HG03460 (cell line): ENCODE data around the gene KIRREL2.
"Not testable (repeated sequence)": the region's sequence is repeated elsewhere in the genome, so short reads cannot be mapped to it uniquely, and the experiment has no call there.

Source experiments
- ATAC-seq: cut with Tn5 transposase; IDR thresholded peaks from one replicate; pipeline ENCODE4 v1.9.1; 2021; ENCODE audit not compliant: unreplicated experiment

The KIRREL2 gene

GRCh38 chr19:35895911-35896642, 39.4 kb downstream of the KIRREL2 start:
- ATAC-seq: no peak

GRCh38 chr19:35896643-35897040, 39.9 kb downstream of the KIRREL2 start:
- ATAC-seq: no peak

GRCh38 chr19:35897706-35898451, 41.2 kb downstream of the KIRREL2 start:
- no peak for ATAC-seq

DNA sequence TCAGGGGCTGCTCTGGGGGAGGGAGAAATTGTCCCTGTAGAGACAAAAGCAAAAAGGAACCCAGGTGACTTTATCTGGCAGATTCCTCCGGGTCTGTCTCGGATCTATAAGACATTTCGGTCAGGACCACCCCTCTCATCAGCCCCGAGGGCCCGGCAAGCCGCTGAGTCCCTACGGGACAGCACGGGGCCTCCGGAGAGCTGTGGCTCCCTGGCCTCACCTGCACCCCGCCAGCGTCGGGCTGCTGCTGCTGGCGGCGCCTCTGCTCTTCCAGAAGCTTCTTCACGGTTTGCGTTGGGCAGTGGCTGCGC, 41.7 kb downstream of the KIRREL2 start:
- ATAC-seq: no peak

- ATAC-seq: peak; percentile 39
Observed at GRCh38 chr19:35899547-35900214, 43.0 kb downstream of the KIRREL2 start.

DNA sequence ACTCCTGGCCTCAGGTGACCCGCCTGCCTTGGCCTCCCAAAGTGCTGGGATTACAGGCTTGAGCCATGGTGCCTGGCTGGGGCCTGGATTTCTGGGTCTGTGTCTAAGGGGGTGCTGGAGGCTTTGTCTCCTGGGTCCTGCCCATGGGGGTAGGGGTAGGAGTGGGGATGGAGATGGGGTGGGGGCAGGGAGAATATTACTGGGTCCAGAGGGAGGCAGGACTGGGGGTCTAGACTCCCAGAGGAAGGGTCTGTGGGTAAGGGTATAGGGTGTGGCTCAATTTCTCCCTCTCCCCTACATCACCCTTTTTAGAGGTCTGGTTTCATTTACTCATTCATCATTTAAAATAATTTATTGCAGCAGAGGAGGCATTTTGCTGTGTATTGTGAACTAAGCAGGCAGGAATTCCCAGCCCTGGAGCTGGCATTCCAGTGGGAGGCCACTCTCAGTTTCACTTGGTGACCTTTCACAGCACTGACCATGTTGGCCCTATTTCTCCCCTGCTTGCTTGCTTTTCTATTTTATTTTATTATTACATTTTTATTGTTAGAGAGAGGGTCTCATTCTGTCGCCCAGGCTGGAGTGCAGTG, 44.4 kb downstream of the KIRREL2 start:
- no peak for ATAC-seq

GRCh38 chr19:35901854-35902661, 45.3 kb downstream of the KIRREL2 start, which contains the start of gene HCST:
HCST (plus strand) TSS chr19:35902529; CDS start chr19:35902594, 65 bp downstream.
- ATAC-seq: no peak

DNA sequence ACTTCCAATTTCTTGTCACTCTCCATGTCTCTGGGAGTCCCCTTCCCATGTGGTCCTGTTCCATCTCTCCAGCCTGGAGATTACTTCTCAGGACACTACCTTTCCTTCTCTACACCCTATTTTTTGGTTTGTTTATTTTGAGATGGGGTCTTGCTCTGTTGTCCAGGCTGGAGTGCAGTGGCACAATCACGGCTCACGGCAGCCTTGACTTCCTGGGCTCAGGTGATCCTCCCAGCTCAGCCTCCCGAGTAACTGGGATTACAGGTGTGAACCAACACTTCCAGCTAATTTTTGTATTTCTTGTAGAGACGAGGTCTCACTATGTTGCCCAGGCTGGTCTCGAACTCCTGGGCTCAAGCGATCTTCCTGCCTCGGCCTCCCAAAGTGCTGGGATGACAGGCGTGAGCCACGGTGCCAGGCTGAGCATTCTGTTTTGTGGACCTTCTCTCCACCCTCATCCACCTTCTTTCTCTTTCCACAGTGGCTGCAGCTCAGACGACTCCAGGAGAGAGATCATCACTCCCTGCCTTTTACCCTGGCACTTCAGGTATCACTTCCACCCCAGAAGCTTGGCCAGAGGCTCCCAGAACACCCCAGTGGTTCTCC, 46.3 kb downstream of the KIRREL2 start:
- no peak for ATAC-seq

DNA sequence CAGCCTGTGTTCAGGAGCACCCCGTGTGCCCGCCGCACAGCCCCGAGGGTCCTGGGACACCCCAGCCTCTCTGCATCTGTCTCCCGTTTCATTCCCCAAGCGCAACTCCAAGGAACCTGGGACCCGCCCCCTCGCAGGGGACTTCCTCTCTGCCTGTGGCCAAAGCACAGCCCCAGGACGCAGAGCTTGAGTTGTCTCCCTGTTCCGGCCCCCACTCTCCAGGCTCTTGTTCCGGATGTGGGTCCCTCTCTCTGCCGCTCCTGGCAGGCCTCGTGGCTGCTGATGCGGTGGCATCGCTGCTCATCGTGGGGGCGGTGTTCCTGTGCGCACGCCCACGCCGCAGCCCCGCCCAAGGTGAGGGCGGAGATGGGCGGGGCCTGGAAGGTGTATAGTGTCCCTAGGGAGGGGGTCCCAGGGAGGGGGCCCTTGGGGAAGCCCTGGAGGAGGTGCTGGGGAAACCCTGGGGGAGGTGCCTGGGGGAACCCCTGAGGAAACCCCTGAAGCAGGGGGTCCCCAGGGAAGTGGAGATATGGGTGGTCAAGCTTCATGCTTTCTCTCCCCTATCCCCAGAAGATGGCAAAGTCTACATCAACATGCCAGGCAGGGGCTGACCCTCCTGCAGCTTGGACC, 47.0 kb downstream of the KIRREL2 start:
- peak; percentile 43 for ATAC-seq

GRCh38 chr19:35904311-35905068, 47.8 kb downstream of the KIRREL2 start:
- ATAC-seq: no peak

DNA sequence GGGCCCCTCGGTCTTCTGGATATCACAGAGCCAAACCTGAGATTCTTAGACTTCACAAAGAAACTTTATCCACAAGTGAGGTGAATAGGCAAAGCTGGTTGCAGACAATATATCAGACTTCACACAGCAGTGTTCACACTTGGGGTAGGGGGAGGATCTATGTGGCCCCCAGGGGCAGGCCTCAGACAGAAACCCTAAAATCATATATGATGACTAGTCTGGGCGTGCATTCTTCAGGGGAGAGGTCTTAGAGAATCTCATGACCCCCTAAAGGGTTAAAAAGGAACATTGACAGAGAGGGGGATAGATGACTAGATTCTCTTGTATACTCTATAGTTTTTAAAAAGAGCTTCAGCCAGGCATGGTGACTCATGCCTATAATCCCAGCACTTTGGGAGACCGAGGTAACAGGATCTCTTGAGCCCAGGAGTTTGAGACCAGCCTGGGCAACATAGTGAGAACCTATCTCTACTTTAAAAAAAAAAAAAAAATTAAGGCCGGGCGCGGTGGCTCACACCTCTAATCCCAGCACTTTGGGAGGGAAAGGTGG, 48.5 kb downstream of the KIRREL2 start:
- no peak for ATAC-seq

DNA sequence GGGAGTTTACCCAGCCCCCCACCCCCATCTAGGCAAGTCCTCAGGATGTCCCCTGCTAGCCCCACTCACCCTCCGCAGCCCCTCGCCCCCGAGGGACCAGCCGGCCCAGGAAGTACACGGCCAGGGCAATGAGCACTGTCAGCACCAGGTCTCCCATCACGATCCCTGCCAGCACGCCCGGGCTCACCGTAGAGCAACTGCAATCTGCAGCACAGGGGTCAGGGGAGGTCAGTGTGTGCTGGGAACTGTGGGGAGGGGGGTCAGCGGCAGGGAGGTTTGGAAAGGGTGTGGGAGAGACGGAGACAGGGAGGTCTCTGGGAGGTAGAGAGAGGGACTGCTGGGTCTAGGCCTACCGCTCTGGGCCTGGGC, 50.6 kb downstream of the KIRREL2 start:
- no peak for ATAC-seq

DNA sequence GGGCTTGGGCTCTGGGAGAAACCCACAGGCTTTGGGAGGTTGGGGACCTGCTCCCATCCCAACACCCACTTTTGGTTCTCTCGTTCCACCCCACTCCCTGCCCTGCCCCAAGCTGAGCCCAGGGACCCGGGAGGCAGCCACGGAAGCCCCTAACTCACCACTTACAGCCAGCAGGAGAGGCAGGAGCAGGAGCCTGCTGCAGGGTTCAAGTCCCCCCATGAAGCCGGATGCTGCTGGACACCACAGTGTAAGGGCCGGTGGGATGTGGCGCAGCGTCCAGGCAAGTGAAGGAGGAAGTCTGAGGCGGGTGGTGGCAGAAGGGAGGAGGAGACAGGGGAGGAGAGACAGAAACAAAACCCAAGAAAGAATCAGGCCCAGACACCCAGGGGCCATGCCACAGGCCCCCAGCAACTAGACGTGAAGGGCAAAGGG, 51.3 kb downstream of the KIRREL2 start, which contains the start of gene TYROBP:
TYROBP (minus strand) TSS at position 286 of the 432 bp plus-strand sequence; CDS start at position 219, 67 bp downstream.
- no peak for ATAC-seq

GRCh38 chr19:35908973-35909683, 52.4 kb downstream of the KIRREL2 start:
- peak; percentile 46 for ATAC-seq

DNA sequence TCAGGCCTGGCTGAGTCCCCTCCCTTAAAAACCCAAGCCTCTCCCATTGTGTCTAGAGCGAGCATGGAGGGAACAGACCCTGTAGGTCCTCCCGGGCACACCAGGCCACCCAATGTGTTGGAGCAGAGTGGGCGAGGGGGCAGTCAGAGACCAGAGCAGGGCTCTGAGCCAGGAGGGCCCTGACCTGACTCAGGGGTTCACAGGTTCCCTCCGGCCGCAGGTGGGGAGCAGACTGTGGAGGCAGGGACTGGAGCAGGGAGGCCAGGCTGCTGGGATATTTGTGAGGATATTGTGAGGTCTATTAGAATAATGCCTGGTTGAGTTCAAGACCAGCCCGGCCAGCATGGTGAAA, 52.9 kb downstream of the KIRREL2 start:
- no peak for ATAC-seq

DNA sequence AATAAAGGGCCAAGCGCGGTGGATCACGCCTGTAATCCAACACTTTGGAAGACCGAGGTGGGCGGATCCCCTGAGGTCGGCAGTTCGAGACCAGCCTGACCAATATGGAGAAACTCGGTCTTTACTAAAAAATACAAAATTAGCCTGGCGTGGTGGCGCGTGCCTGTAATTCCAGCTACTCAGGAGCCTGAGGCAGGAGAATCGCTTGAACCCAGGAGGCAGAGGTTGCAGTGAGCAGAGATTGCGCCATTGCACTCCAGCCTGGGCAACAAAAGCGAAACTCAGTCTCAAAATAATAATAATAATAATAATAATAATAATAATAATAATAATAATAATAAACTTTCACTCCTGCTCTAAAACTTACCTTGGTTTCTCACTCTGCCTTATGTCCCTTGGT, 53.6 kb downstream of the KIRREL2 start:
- ATAC-seq: not testable (repeated sequence)

DNA sequence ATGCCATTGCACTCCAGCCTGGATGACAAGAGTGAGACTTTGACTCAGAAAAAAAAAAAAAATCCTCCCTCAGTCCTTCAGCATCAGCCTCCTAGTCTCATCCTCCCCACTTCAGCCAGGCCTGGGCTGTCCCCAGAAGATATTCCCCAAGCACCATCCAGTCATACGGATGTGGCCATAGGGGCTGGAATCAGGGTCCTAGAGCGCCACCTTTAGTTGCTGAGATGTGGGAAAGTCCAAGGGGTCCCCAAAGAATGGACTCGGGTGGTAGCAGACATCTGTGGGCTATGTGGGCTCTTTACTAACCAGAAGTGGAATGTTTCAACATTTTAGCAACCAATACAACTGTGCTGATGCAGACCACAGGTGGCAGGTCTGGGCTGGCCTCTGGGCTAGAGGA, 54.5 kb downstream of the KIRREL2 start:
- ATAC-seq: no peak

DNA sequence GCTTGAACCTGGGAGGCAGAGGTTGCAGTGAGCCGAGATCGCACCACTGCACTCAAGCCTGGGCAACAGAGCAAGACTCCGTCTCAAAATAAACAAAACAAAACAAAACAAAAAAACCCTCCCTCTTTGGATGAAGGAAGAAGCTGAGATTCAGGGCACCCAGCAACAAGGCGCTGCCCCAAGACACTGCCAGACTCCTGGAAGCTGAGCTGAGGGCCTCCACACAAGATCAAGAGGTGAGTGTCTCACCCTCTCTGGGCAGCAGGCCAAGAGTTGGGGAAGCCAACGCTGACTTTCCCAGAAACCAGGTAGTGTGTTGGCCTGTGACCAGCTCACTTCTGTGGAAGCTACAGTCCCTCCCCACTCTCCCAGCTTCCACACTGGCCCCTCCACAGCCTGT, 55.1 kb downstream of the KIRREL2 start:
- ATAC-seq: no peak
